MCF 10A (cell line): ENCODE results near the gene ELAPOR2. TPM values are rescaled to one million over a fixed set of nuclear protein-coding genes. Genes with fewer than 3 reads are reported as not detected.

Source experiments
- BruUV-seq: library from RNA; stranded (reverse); fragments of 400-500 nt; replicated peaks from 2 replicates; lab custom pipeline; 2021; lab: Mats Ljungman, UMichigan
- CTCF ChIA-PET: fragments of 300-600 bp; sonication (Branson Sonifier 250); formaldehyde crosslinking; extraction: SDS; loops from one replicate; lab custom pipeline; 2021; ENCODE audit warnings: antibody characterized with exemption, inconsistent platforms; lab: Yijun Ruan, JAX
- POLR2A ChIA-PET: fragments of 300-600, 350-650 bp; sonication (Branson Sonifier 250); formaldehyde crosslinking; extraction: SDS; loops from one replicate; lab custom pipeline; 2020; ENCODE audit warnings: antibody characterized with exemption, inconsistent platforms; lab: Yijun Ruan, JAX
- DNase-seq: peaks from one replicate; pipeline ENCODE4 v3.0.0-alpha.2; 2018; ENCODE audit not compliant: unreplicated experiment
- H3K27ac Mint-ChIP-seq: one replicate; pipeline ENCODE4 v1.8.0; 2022; ENCODE audit warnings: mild to moderate bottlenecking, low read depth, mixed read lengths; ENCODE audit not compliant: unreplicated experiment
- H3K27me3 Mint-ChIP-seq: one replicate; pipeline ENCODE4 v1.8.0; 2022; ENCODE audit warnings: mixed read lengths; ENCODE audit not compliant: insufficient read depth, unreplicated experiment
- H3K36me3 Mint-ChIP-seq: one replicate; pipeline ENCODE4 v1.8.0; 2022; ENCODE audit warnings: mild to moderate bottlenecking, moderate library complexity, mixed read lengths; ENCODE audit not compliant: insufficient read depth, unreplicated experiment
- H3K4me1 Mint-ChIP-seq: one replicate; pipeline ENCODE4 v1.8.0; 2022; ENCODE audit warnings: mixed read lengths; ENCODE audit not compliant: insufficient read depth, unreplicated experiment
- H3K4me3 Mint-ChIP-seq: one replicate; pipeline ENCODE4 v1.8.0; 2022; ENCODE audit warnings: mild to moderate bottlenecking, moderate library complexity, mixed read lengths; ENCODE audit not compliant: unreplicated experiment
- H3K9me3 Mint-ChIP-seq: one replicate; pipeline ENCODE4 v1.8.0; 2022; ENCODE audit warnings: mixed read lengths; ENCODE audit not compliant: unreplicated experiment
- CTCF ChIP-seq: fragments of 200-600 bp; IDR thresholded peaks from one replicate; pipeline ENCODE4 v1.8.0; 2022; ENCODE audit warnings: antibody characterized with exemption, mild to moderate bottlenecking; ENCODE audit not compliant: unreplicated experiment
- intact Hi-C: fragments of 100-400 bp; cut with micrococcal nuclease; formaldehyde crosslinking; loops from 2 replicates; pipeline ENCODE4 v1.14.1; 2022
- total RNA-seq: library from RNA; stranded (reverse); gene quantifications from 2 replicates; pipeline ENCODE4 v1.2.3, GENCODE V29; 2022

The ELAPOR2 gene
- total RNA-seq, 1 experiment from 2014 or later, result 16.3 TPM

DNA sequence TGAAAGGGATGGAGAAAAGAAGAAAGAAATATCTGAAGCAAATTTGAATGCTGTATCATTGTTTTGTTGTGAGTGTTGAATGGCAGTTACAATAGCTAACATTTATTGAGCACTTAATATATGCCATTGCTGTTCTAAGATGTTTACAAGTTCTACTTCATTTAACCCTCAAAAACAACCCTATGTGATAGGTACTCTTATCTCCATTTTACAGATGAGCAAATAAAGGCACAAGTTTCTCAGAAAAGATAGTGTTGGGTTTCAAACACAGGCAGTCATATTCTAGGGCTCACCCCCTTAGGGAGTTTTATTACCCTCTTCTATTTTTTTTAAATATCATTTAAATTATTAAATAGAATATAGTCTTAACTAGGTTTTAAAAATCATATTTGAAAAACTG, 8.3 kb upstream of the ELAPOR2 start:
- POLR2A ChIA-PET, result no interaction called here

DNA sequence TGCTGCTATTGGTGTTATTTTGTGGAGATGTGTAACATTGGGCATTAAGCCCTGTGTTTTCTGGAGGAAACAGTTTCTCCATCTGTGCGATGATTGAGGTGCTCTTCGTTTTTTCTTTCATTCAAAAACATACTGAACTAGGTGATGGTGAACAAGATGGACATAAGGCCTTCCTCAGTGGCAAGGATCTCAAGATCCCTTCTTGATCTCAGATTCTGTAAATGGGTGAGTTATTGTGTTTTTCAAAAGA, 759 bp upstream of the ELAPOR2 start:
- H3K4me3 Mint-ChIP-seq, result peak overlapping the region; percentile 65
- no peaks in the 10 kb centered on the region for H3K36me3 Mint-ChIP-seq
- ChIA-PET CTCF (interaction anchor here (0.6 to 2.5 kb wide), 5 partner anchors 39 to 159 kb away, joined by 3 to 11 read pairs (median 4); no protein-coding TSS in a partner anchor), POLR2A (interaction anchor here (1.3 to 3.3 kb wide), 3 partner anchors 22 to 128 kb away, joined by 8 to 13 read pairs (median 9); partner anchors contain the start of gene DMTF1)
- no peaks in the 10 kb centered on the region for H3K9me3 Mint-ChIP-seq
- peaks cover 9% of the 10 kb centered on the region for H3K4me1 Mint-ChIP-seq
- DNase-seq, result peak; percentile 3
- no peak overlapping the region for H3K27ac Mint-ChIP-seq
- TF ChIP-seq CTCF, result no peak
- peaks cover 20% of the 10 kb centered on the region for H3K27me3 Mint-ChIP-seq
- intact Hi-C loops, result no loop called here
- BruUV-seq, result no TSS peak

More for the DNA sequence above, 8.3 kb upstream of the ELAPOR2 start:
- TF ChIP-seq CTCF, result no peak
- Mint-ChIP-seq H3K4me3 (no peak overlapping the region), H3K27me3 (peaks cover 48% of the 10 kb centered on the region), H3K27ac (no peak overlapping the region), H3K9me3 (no peaks in the 10 kb centered on the region), H3K4me1 (no peaks in the 10 kb centered on the region), H3K36me3 (no peaks in the 10 kb centered on the region)
- no TSS peak for BruUV-seq
- intact Hi-C loops, result no loop called here
- no peak for DNase-seq
- CTCF ChIA-PET, result no interaction called here

DNA sequence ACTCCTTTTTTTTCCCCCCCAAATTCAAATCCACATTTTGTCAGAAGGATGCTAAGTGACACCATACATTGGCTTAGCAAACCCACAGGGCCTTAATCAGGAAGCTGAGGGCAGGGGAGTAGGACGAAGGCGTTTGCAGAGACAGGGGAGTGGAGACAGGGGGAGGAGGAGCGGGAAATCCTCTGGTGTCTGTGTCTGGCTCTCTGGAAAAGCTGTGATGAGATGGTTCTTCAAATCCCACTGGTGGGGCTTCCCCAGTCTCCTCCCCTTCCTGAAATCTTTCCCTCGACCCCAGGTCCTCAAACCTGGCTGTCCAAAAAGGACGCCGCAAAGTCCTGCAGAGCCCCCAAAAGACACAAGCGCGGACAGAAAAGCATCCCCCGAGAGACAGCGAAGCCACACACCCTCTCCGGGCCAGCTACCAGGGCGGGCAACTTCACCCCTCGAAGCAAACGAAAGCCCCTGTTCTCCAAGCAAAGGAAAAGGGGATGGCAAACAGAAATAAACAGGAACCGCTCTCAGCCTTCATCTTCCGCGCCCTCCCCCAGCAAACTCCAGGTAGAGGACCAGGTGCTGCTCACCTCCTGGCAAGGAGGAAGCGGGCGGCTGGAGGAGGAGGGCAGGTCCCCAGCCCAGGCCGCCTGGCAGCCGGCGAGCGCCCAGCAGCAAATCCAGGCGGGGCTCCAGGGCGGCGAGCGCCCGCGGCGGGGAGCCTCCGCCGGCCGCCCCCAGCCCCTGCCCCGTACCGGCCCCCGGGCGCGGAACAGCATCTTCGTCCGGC, 520 bp downstream of the ELAPOR2 start:
- no peaks in the 10 kb centered on the region for H3K36me3 Mint-ChIP-seq
- BruUV-seq, result no TSS peak
- DNase-seq, result peak; percentile 5
- TF ChIP-seq CTCF, result no peak
- H3K4me1 Mint-ChIP-seq, result peaks cover 9% of the 10 kb centered on the region
- no peaks in the 10 kb centered on the region for H3K9me3 Mint-ChIP-seq
- ChIA-PET POLR2A (interaction anchor here (1.0 to 3.3 kb wide), 6 partner anchors 19 to 160 kb away, joined by 3 to 13 read pairs (median 6); partner anchors contain the start of genes DMTF1 and TMEM243), CTCF (interaction anchor here (0.6 to 2.5 kb wide), 8 partner anchors 14 to 154 kb away, joined by 3 to 11 read pairs (median 4); no protein-coding TSS in a partner anchor)
- H3K27ac Mint-ChIP-seq, result no peak overlapping the region
- H3K4me3 Mint-ChIP-seq, result peak overlapping the region; percentile 69
- H3K27me3 Mint-ChIP-seq, result peaks cover 17% of the 10 kb centered on the region
- intact Hi-C loops, result loop anchor here (5.0 kb wide), 2 partner anchors 93 to 122 kb away; partner anchors contain the start of gene DMTF1

DNA sequence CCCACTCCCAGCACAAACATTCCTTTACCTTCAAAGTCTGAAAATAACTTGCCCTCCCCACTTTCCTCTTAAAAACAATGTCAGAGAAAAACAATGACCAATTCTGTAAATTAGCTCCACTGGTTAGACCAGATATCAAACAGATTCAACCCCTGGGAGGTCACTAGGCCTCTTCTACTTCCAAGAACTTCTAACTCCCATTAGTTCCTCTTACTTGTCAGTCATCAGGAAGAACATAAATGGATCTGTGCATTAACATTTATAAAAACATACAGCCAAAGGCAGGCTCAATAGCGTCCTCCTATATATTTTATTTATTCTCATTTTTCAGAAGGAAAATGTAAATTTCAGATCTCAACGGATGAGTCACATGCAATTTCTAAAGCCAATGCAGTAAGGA, 2.2 kb downstream of the ELAPOR2 start:
- H3K36me3 Mint-ChIP-seq, result no peaks in the 10 kb centered on the region
- peaks cover 9% of the 10 kb centered on the region for H3K4me1 Mint-ChIP-seq
- DNase-seq, result no peak
- H3K9me3 Mint-ChIP-seq, result no peaks in the 10 kb centered on the region
- BruUV-seq, result no TSS peak
- POLR2A ChIA-PET, result interaction anchor here (3.3 kb wide), 1 partner anchor 95 kb away, joined by 13 read pairs; the partner anchor contains the start of gene DMTF1
- intact Hi-C loops, result loop anchor here (5.0 kb wide), 2 partner anchors 95 to 120 kb away; partner anchors contain the start of gene DMTF1
- no peak overlapping the region for H3K4me3 Mint-ChIP-seq
- no peak overlapping the region for H3K27ac Mint-ChIP-seq
- no peak for TF ChIP-seq CTCF
- CTCF ChIA-PET, result no interaction called here
- peaks cover 17% of the 10 kb centered on the region for H3K27me3 Mint-ChIP-seq
